Testis (tissue), 3 donors: ENCODE measurements around the gene MTPN. TPM values are rescaled to one million over a fixed set of nuclear protein-coding genes. Genes with fewer than 3 reads are reported as not detected.

Experiments
- DNase-seq: peaks from one replicate; pipeline ENCODE4 v3.0.0-alpha.2; 2019
- H3K27ac ChIP-seq, 2 donors: fragments of 200-600 bp; sonication (generic); one replicate each; pipeline ENCODE4 v1.5.1; 2019
- H3K27me3 ChIP-seq: fragments of 200-600 bp; sonication (generic); one replicate; pipeline ENCODE4 v1.5.1; 2019
- H3K36me3 ChIP-seq: fragments of 200-600 bp; sonication (generic); one replicate; pipeline ENCODE4 v1.5.1; 2017; ENCODE audit warnings: low read depth; ENCODE audit errors: missing control alignments
- H3K4me1 ChIP-seq: fragments of 200-600 bp; sonication (generic); one replicate; pipeline ENCODE4 v1.5.1; 2019
- H3K4me3 ChIP-seq, 2 donors: fragments of 200-600 bp; sonication (generic); one replicate each; pipeline ENCODE4 v1.5.1; 2017 to 2019
- H3K9me3 ChIP-seq: fragments of 200-600 bp; sonication (generic); one replicate; pipeline ENCODE4 v1.5.1; 2017
- CTCF ChIP-seq, 3 experiments: fragments of 450-650 bp in 2 of 3; fragments of 200-600 bp in 1 of 3; sonication (generic) in 1 of 3; IDR thresholded peaks; one replicate each; pipeline ENCODE4 v1.5.1; 2016 to 2019; ENCODE audit warnings: antibody characterized with exemption in 3 of 3, mild to moderate bottlenecking in 2 of 3, moderate library complexity in 1 of 3
- POLR2A ChIP-seq: fragments of 450-650 bp; IDR thresholded peaks from one replicate; pipeline ENCODE4 v1.6.1; 2017; ENCODE audit warnings: antibody characterized with exemption, mild to moderate bottlenecking, moderate library complexity
- WGBS, 2 donors: methylation state at CpG; one replicate each; pipeline ENCODE4 v1.1.5; 2018; 5-methylcytosine and 5-hydroxymethylcytosine counted together
- intact Hi-C: fragments of 100-400 bp; cut with DNase I; formaldehyde crosslinking; loops from one replicate; pipeline ENCODE4 v1.15.1; 2023; ENCODE audit warnings: low total_unique reads
- polyA plus RNA-seq: library from polyadenylated mRNA; stranded (reverse); fragments of 350-450 nt; fragmentation: Illumina TruSeq; extraction: RNeasy Lipid Tissue Mini Kit (QIAGEN cat#74804); gene quantifications from one replicate; pipeline ENCODE4 v1.2.3, GENCODE V29; 2014; ENCODE audit warnings: low read depth, low replicate concordance; ENCODE audit not compliant: insufficient read depth
- total RNA-seq, 2 donors: library from RNA; depleted of rRNA; stranded (reverse); fragments of >200 nt; gene quantifications; one replicate each; pipeline ENCODE4 v1.2.3, GENCODE V29; 2016

The MTPN gene
- total and polyA plus RNA-seq, 3 donors from 2014 or later: 141 to 144 (median 142) TPM

GRCh38 chr7:136009488-136010079 is 32.4 kb upstream of the MTPN start:
- no peak for DNase-seq
- no peaks in the 10 kb centered on the region for H3K27me3 ChIP-seq
- 41 to 44% methylated on average over 4 of the region's 4 CpGs for WGBS, 2 donors
- H3K4me1 ChIP-seq: no peaks in the 10 kb centered on the region
- intact Hi-C loops: loop anchor here (5.0 kb wide), 1 partner anchor 207 kb away; no protein-coding TSS in a partner anchor
- no peaks in the 10 kb centered on the region for H3K9me3 ChIP-seq
- no peaks in the 10 kb centered on the region for H3K36me3 ChIP-seq
- H3K27ac ChIP-seq: no peak overlapping the region
- no peak overlapping the region for H3K4me3 ChIP-seq
- TF ChIP-seq CTCF (IDR thresholded peaks at IDR 0.05) (peak; percentile 49 to 78 (median 55)), POLR2A (no peak)

GRCh38 chr7:136006208-136006607 is 29.0 kb upstream of the MTPN start:
- H3K27me3 ChIP-seq: no peaks in the 10 kb centered on the region
- DNase-seq: no peak
- H3K9me3 ChIP-seq: no peaks in the 10 kb centered on the region
- intact Hi-C loops: loop anchor here (5.0 kb wide), 1 partner anchor 204 kb away; no protein-coding TSS in a partner anchor
- H3K27ac ChIP-seq: no peak overlapping the region
- H3K4me1 ChIP-seq: no peaks in the 10 kb centered on the region
- TF ChIP-seq CTCF (IDR thresholded peaks at IDR 0.05): no peak
- TF ChIP-seq POLR2A: no peak
- 77 to 89% methylated on average over 3 of the region's 3 CpGs for WGBS, 2 donors
- H3K4me3 ChIP-seq: no peak overlapping the region
- H3K36me3 ChIP-seq: no peaks in the 10 kb centered on the region

GRCh38 chr7:136004083-136004482 is 26.9 kb upstream of the MTPN start:
- no peaks in the 10 kb centered on the region for H3K27me3 ChIP-seq
- TF ChIP-seq POLR2A (no peak), CTCF (IDR thresholded peaks at IDR 0.05) (no peak)
- no peaks in the 10 kb centered on the region for H3K9me3 ChIP-seq
- no peaks in the 10 kb centered on the region for H3K4me1 ChIP-seq
- H3K4me3 ChIP-seq: no peak overlapping the region
- no peak overlapping the region for H3K27ac ChIP-seq
- H3K36me3 ChIP-seq: no peaks in the 10 kb centered on the region
- DNase-seq: no peak
- WGBS, 2 donors: 91 to 95% methylated on average over 3 of the region's 3 CpGs
- intact Hi-C loops: no loop called here

- 5 to 81% methylated on average over 1 of the region's 1 CpG for WGBS, 2 donors
- Histone ChIP-seq H3K27ac (no peak overlapping the region), H3K36me3 (no peaks in the 10 kb centered on the region), H3K9me3 (no peaks in the 10 kb centered on the region), H3K27me3 (no peaks in the 10 kb centered on the region), H3K4me3 (no peak overlapping the region), H3K4me1 (no peaks in the 10 kb centered on the region)
- intact Hi-C loops: no loop called here
- TF ChIP-seq CTCF (IDR thresholded peaks at IDR 0.05): no peak
- no peak for TF ChIP-seq POLR2A
- no peak for DNase-seq
Observed at GRCh38 chr7:136002802-136003201, 25.6 kb upstream of the MTPN start.

- Histone ChIP-seq H3K36me3 (no peaks in the 10 kb centered on the region), H3K9me3 (no peaks in the 10 kb centered on the region), H3K4me3 (no peak overlapping the region), H3K27ac (no peak overlapping the region), H3K27me3 (no peaks in the 10 kb centered on the region), H3K4me1 (no peaks in the 10 kb centered on the region)
- whole genome bisulfite sequencing, 2 donors: 63 to 78% methylated on average over 3 of the region's 3 CpGs
- intact Hi-C loops: no loop called here
- DNase-seq: no peak
- TF ChIP-seq CTCF (IDR thresholded peaks at IDR 0.05): no peak
- TF ChIP-seq POLR2A: no peak
Observed at GRCh38 chr7:136000288-136000913, 23.2 kb upstream of the MTPN start.
